HepG2 (cell line): ENCODE measurements around the gene VKORC1. TPM values are rescaled to one million over a fixed set of nuclear protein-coding genes. Genes with fewer than 3 reads are reported as not detected.

Source experiments
- ATF2 ChIP-seq: sonication (generic); formaldehyde crosslinking; IDR thresholded peaks from 2 replicates; pipeline ENCODE4 v1.4.0; 2020; ENCODE audit warnings: missing genetic modification reagents
- ATF7 ChIP-seq, 2 experiments: fragments of 450-650 bp in 1 of 2; sonication (generic) in 1 of 2; formaldehyde crosslinking in 1 of 2; IDR thresholded peaks; 2 replicates each; pipeline versions ENCODE4 v1.4.0 to v1.6.1; 2016 to 2020; ENCODE audit warnings: antibody characterized with exemption in 1 of 2, mild to moderate bottlenecking in 1 of 2, missing genetic modification reagents in 1 of 2
- MAF1 ChIP-seq: sonication (generic); formaldehyde crosslinking; IDR thresholded peaks from 2 replicates; pipeline ENCODE4 v1.5.0; 2020; ENCODE audit warnings: missing genetic modification reagents, borderline replicate concordance
- MAZ ChIP-seq, 2 experiments: sonication (generic) in 1 of 2; formaldehyde crosslinking in 1 of 2; IDR thresholded peaks; 2 replicates each; pipeline versions ENCODE4 v1.5.0 to v1.6.1; 2012 to 2020; ENCODE audit warnings: low read depth in 2 of 2, mild to moderate bottlenecking in 2 of 2, borderline replicate concordance in 1 of 2, improper control_type of control experiment in 1 of 2, low read length in 1 of 2, missing genetic modification reagents in 1 of 2, moderate library complexity in 1 of 2
- NFAT5 ChIP-seq: sonication (generic); formaldehyde crosslinking; IDR thresholded peaks from 2 replicates; pipeline ENCODE4 v1.4.0; 2020; ENCODE audit warnings: missing genetic modification reagents
- PRDM10 ChIP-seq: sonication (generic); formaldehyde crosslinking; IDR thresholded peaks from 2 replicates; pipeline ENCODE4 v1.4.0; 2020; ENCODE audit warnings: low read depth, missing genetic modification reagents
- SALL1 ChIP-seq: sonication (generic); formaldehyde crosslinking; IDR thresholded peaks from 2 replicates; pipeline ENCODE4 v1.8.0; 2022; ENCODE audit warnings: mild to moderate bottlenecking, missing genetic modification reagents
- SOX6 ChIP-seq, 2 experiments: fragments of 450-650 bp in 1 of 2; sonication (generic) in 1 of 2; formaldehyde crosslinking in 1 of 2; IDR thresholded peaks; 2 replicates each; pipeline versions ENCODE4 v1.4.0 to v1.6.1; 2017 to 2020; ENCODE audit warnings: antibody characterized with exemption in 1 of 2, mild to moderate bottlenecking in 1 of 2, missing genetic modification reagents in 1 of 2
- THAP9 ChIP-seq: sonication (generic); formaldehyde crosslinking; IDR thresholded peaks from 2 replicates; pipeline ENCODE4; 2020; ENCODE audit warnings: missing genetic modification reagents, mild to moderate bottlenecking, borderline replicate concordance
- ZBTB3 ChIP-seq: sonication (generic); formaldehyde crosslinking; IDR thresholded peaks from 2 replicates; pipeline ENCODE4 v1.4.0; 2020; ENCODE audit warnings: low read depth, mild to moderate bottlenecking, moderate library complexity, missing genetic modification reagents, borderline replicate concordance
- ZNF33B ChIP-seq: sonication (generic); formaldehyde crosslinking; IDR thresholded peaks from 2 replicates; pipeline ENCODE4 v1.5.1; 2020; ENCODE audit warnings: mild to moderate bottlenecking, missing genetic modification reagents
- polyA plus RNA-seq, 8 experiments: library from polyadenylated mRNA; depleted of rRNA in 3 of 8; stranded (reverse) in 7 of 8; unstranded in 1 of 8; fragments of >200 nt; fragmentation: Illumina TruSeq in 4 of 8; extraction: Trizol in 4 of 8; gene quantifications; 2 replicates each; pipeline versions ENCODE4 v1.2.1 to v1.2.3, GENCODE V29; 2011 to 2016; ENCODE audit warnings: low read depth in 4 of 8, missing spikeins in 1 of 8, mixed read lengths in 1 of 8; ENCODE audit not compliant: insufficient read depth in 1 of 8
- total RNA-seq, 5 experiments: library from RNA; depleted of rRNA; stranded (reverse); fragments of >200 nt; fragmentation: Illumina TruSeq; extraction: Trizol; gene quantifications; 2 replicates each; pipeline ENCODE4 v1.2.3, GENCODE V29; 2016; ENCODE audit warnings: low read depth in 1 of 5

The VKORC1 gene
- total and polyA plus RNA-seq, 2 of the 13 experiments (the other 11 are each of a cell fraction or from before 2014, with no cell fraction given): 141 to 615 TPM

- 0 out of 2 replicates have a peak, but pooled peaks have one; percentile 54 for TF ChIP-seq PRDM10
- peak; percentile 35 for TF ChIP-seq THAP9
- no peak for TF ChIP-seq ATF7 (IDR thresholded peaks at IDR 0.05)
- TF ChIP-seq ATF7 (CRISPR knock-in tag; IDR thresholded peaks at IDR 0.05): peak; percentile 45
- peak; percentile 69 for TF ChIP-seq MAZ (IDR thresholded peaks at IDR 0.05; ENCODE audit: borderline replicate concordance, low read depth, low read length)
- peak; percentile 95 for TF ChIP-seq MAZ (CRISPR knock-in tag; IDR thresholded peaks at IDR 0.05; ENCODE audit: low read depth)
- TF ChIP-seq MAF1 (CRISPR knock-in tag): peak; percentile 33; the same call in 1 of the 2 replicates
- no peak for TF ChIP-seq SOX6 (IDR thresholded peaks at IDR 0.05)
- TF ChIP-seq SOX6 (CRISPR knock-in tag; IDR thresholded peaks at IDR 0.05): peak; percentile 38; the same call in 1 of the 2 replicates
- peak; percentile 35; the same call in 1 of the 2 replicates for TF ChIP-seq ZNF33B (CRISPR knock-in tag)
- TF ChIP-seq SALL1 (CRISPR knock-in tag): peak; percentile 75
- peak; percentile 82 for TF ChIP-seq ATF2 (CRISPR knock-in tag)
- TF ChIP-seq ZBTB3 (CRISPR knock-in tag): no peak; the same call in 1 of the 2 replicates
- 0 out of 2 replicates have a peak, but pooled peaks have one; percentile 40 for TF ChIP-seq NFAT5 (CRISPR knock-in tag)
Observed at GRCh38 chr16:31117384-31118222, 23.0 kb upstream of the VKORC1 start, which contains the start of gene KAT8 (continued).
